GM12864 (cell line): ENCODE data around the gene NRARP.

ENCODE experiments used
- DNase-seq: peaks from one replicate; pipeline ENCODE4 v3.0.0-alpha.2; 2011; ENCODE audit warnings: low read depth
- H3K4me3 ChIP-seq: 2 replicates; pipeline ENCODE4 v1.5.1; 2011; ENCODE audit warnings: mild to moderate bottlenecking, low read depth, low read length, control low read depth
- CTCF ChIP-seq: IDR thresholded peaks from 2 replicates; pipeline ENCODE4 v1.5.1; 2011; ENCODE audit warnings: low read depth, mild to moderate bottlenecking, moderate library complexity, low read length, control low read depth, inconsistent platforms; ENCODE audit errors: missing control alignments

NRARP gene

GRCh38 chr9:137326445-137327065, 24.5 kb upstream of the NRARP start:
- no peak overlapping the region for H3K4me3 ChIP-seq
- TF ChIP-seq CTCF: no peak
- DNase-seq: peak; percentile 57

- DNase-seq: no peak
- no peak overlapping the region for H3K4me3 ChIP-seq
- TF ChIP-seq CTCF: no peak
Observed at GRCh38 chr9:137325799-137326198, 23.7 kb upstream of the NRARP start.

GRCh38 chr9:137325124-137325523, 23.1 kb upstream of the NRARP start:
- no peak overlapping the region for H3K4me3 ChIP-seq
- no peak for DNase-seq
- no peak for TF ChIP-seq CTCF

GRCh38 chr9:137323531-137324331, 21.7 kb upstream of the NRARP start:
- no peak for TF ChIP-seq CTCF
- no peak for DNase-seq
- H3K4me3 ChIP-seq: no peak overlapping the region

GRCh38 chr9:137321726-137322361, 19.8 kb upstream of the NRARP start:
- no peak for TF ChIP-seq CTCF
- H3K4me3 ChIP-seq: no peak overlapping the region
- no peak for DNase-seq

- DNase-seq: no peak
- H3K4me3 ChIP-seq: no peak overlapping the region
- TF ChIP-seq CTCF: no peak
Observed at GRCh38 chr9:137320555-137321384, 18.7 kb upstream of the NRARP start.
